RWPE2 (cell line): ENCODE results near the gene TACR2.

Experiments used
- ATAC-seq: fragments of 200-7000 bp; cut with Tn5 transposase; 3 replicates; pipeline ENCODE4 v1.9.1; 2021; ENCODE audit warnings: low read depth
- DNase-seq: peaks from one replicate; pipeline ENCODE4 v3.0.0-alpha.2; 2020; ENCODE audit warnings: low spot score
- H3K27ac ChIP-seq: fragments of 450-650 bp; 2 replicates; pipeline ENCODE4 v1.5.1; 2017; ENCODE audit warnings: mild to moderate bottlenecking; ENCODE audit not compliant: poor library complexity, severe bottlenecking
- H3K27me3 ChIP-seq: fragments of 250-450 bp; sonication (Bioruptor Pico); 2 replicates; pipeline ENCODE4 v1.5.1; 2021; ENCODE audit warnings: mild to moderate bottlenecking, moderate library complexity; ENCODE audit not compliant: insufficient read depth, poor library complexity, severe bottlenecking
- H3K36me3 ChIP-seq: fragments of 250-450 bp; sonication (Bioruptor Pico); 2 replicates; pipeline ENCODE4 v1.5.1; 2020; ENCODE audit warnings: low read depth, mild to moderate bottlenecking, moderate library complexity
- H3K4me1 ChIP-seq: fragments of 250-450 bp; sonication (Bioruptor Pico); 2 replicates; pipeline ENCODE4 v1.5.1; 2021; ENCODE audit warnings: mild to moderate bottlenecking, moderate library complexity; ENCODE audit not compliant: insufficient read depth, poor library complexity, severe bottlenecking
- H3K4me3 ChIP-seq: fragments of 250-450 bp; sonication (Bioruptor Pico); 2 replicates; pipeline ENCODE4 v1.5.1; 2021; ENCODE audit warnings: mild to moderate bottlenecking, moderate library complexity; ENCODE audit not compliant: severe bottlenecking
- H3K9me3 ChIP-seq: fragments of 250-450 bp; sonication (Bioruptor Pico); 2 replicates; pipeline ENCODE4 v1.5.1; 2021; ENCODE audit warnings: mild to moderate bottlenecking, moderate library complexity; ENCODE audit not compliant: severe bottlenecking
- TF ChIP-seq, protein P1 (sequence below): fragments of 450-650 bp; IDR thresholded peaks from one replicate; pipeline ENCODE4 v1.5.1; 2017; ENCODE audit warnings: mild to moderate bottlenecking, moderate library complexity; ENCODE audit not compliant: poor library complexity, severe bottlenecking

The TACR2 gene

GRCh38 chr10:69406816-69407580, 9.7 kb downstream of the TACR2 start:
- TF ChIP-seq, protein P1, sequence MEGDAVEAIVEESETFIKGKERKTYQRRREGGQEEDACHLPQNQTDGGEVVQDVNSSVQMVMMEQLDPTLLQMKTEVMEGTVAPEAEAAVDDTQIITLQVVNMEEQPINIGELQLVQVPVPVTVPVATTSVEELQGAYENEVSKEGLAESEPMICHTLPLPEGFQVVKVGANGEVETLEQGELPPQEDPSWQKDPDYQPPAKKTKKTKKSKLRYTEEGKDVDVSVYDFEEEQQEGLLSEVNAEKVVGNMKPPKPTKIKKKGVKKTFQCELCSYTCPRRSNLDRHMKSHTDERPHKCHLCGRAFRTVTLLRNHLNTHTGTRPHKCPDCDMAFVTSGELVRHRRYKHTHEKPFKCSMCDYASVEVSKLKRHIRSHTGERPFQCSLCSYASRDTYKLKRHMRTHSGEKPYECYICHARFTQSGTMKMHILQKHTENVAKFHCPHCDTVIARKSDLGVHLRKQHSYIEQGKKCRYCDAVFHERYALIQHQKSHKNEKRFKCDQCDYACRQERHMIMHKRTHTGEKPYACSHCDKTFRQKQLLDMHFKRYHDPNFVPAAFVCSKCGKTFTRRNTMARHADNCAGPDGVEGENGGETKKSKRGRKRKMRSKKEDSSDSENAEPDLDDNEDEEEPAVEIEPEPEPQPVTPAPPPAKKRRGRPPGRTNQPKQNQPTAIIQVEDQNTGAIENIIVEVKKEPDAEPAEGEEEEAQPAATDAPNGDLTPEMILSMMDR, result no peak
- H3K9me3 ChIP-seq, result no peaks in the 10 kb centered on the region
- no peaks in the 10 kb centered on the region for H3K27me3 ChIP-seq
- H3K27ac ChIP-seq, result peak overlapping the region; percentile 58
- H3K4me3 ChIP-seq, result no peak overlapping the region
- DNase-seq (no peak), ATAC-seq (no peak)
- no peaks in the 10 kb centered on the region; the same call in 1 of the 2 replicates for H3K36me3 ChIP-seq
- peaks cover 18% of the 10 kb centered on the region for H3K4me1 ChIP-seq

- DNase-seq (no peak), ATAC-seq (peak; percentile 51)
- H3K4me1 ChIP-seq, result peaks cover 18% of the 10 kb centered on the region
- peaks cover 3% of the 10 kb centered on the region for H3K36me3 ChIP-seq
- peak overlapping the region; percentile 58 for H3K27ac ChIP-seq
- no peaks in the 10 kb centered on the region for H3K9me3 ChIP-seq
- H3K27me3 ChIP-seq, result no peaks in the 10 kb centered on the region
- H3K4me3 ChIP-seq, result no peak overlapping the region
- TF ChIP-seq, protein P1, result no peak
Observed at GRCh38 chr10:69406302-69406811, 10.4 kb downstream of the TACR2 start.

GRCh38 chr10:69405221-69405620, 11.5 kb downstream of the TACR2 start:
- H3K4me3 ChIP-seq, result no peak overlapping the region
- ATAC-seq (no peak), DNase-seq (no peak)
- peak overlapping the region; percentile 58 for H3K27ac ChIP-seq
- TF ChIP-seq, protein P1, result no peak
- H3K27me3 ChIP-seq, result no peaks in the 10 kb centered on the region
- H3K36me3 ChIP-seq, result peaks cover 14% of the 10 kb centered on the region
- H3K4me1 ChIP-seq, result peaks cover 18% of the 10 kb centered on the region
- no peaks in the 10 kb centered on the region for H3K9me3 ChIP-seq

- peak overlapping the region; percentile 58 for H3K27ac ChIP-seq
- ATAC-seq (no peak), DNase-seq (no peak)
Observed at GRCh38 chr10:69404786-69405185, 11.9 kb downstream of the TACR2 start.

More at GRCh38 chr10:69404786-69405185, 11.9 kb downstream of the TACR2 start:
- H3K9me3 ChIP-seq, result no peaks in the 10 kb centered on the region
- H3K4me3 ChIP-seq, result no peak overlapping the region
- TF ChIP-seq, protein P1, result no peak
- H3K4me1 ChIP-seq, result peaks cover 18% of the 10 kb centered on the region
- no peaks in the 10 kb centered on the region for H3K27me3 ChIP-seq
- H3K36me3 ChIP-seq, result peaks cover 18% of the 10 kb centered on the region
